Measurements from ENCODE around the gene LRRC56.

Gene LRRC56

GRCh38 chr11:536841-537621 lies at the start of gene LRRC56:
LRRC56 (plus strand) TSS chr11:537527; CDS start chr11:540685, 3,158 bp downstream.
- FAIRE-seq, result no peak

- FAIRE-seq, result no peak
Measured at GRCh38 chr11:487571-488021, 49.7 kb upstream of the LRRC56 start.

GRCh38 chr11:488062-488461 lies 49.3 kb upstream of the LRRC56 start:
- no peak for FAIRE-seq

GRCh38 chr11:488579-488978 lies 48.7 kb upstream of the LRRC56 start:
- no peak for FAIRE-seq

- no peak for FAIRE-seq
Measured at GRCh38 chr11:488992-489391, 48.3 kb upstream of the LRRC56 start.

- no peak for FAIRE-seq
Measured at GRCh38 chr11:489610-490185, 47.6 kb upstream of the LRRC56 start.

- no peak for FAIRE-seq
Measured at GRCh38 chr11:490186-490929, 47.0 kb upstream of the LRRC56 start.

GRCh38 chr11:490930-491260 lies 46.4 kb upstream of the LRRC56 start:
- FAIRE-seq, result no peak

GRCh38 chr11:491358-491757 lies 46.0 kb upstream of the LRRC56 start:
- no peak for FAIRE-seq

- FAIRE-seq, result no peak
Measured at GRCh38 chr11:492427-493226, 44.7 kb upstream of the LRRC56 start.

GRCh38 chr11:494761-495536 lies 42.4 kb upstream of the LRRC56 start:
- FAIRE-seq, result no peak

- FAIRE-seq, result no peak
Measured at GRCh38 chr11:495537-495931, 41.8 kb upstream of the LRRC56 start.

GRCh38 chr11:496834-497564 lies 40.3 kb upstream of the LRRC56 start:
- FAIRE-seq, result no peak

GRCh38 chr11:497565-498296 lies 39.6 kb upstream of the LRRC56 start:
- no peak for FAIRE-seq

GRCh38 chr11:498297-499181 lies 38.8 kb upstream of the LRRC56 start:
- no peak for FAIRE-seq

GRCh38 chr11:499201-500076 lies 37.9 kb upstream of the LRRC56 start:
- FAIRE-seq, result no peak

- no peak for FAIRE-seq
Measured at GRCh38 chr11:501001-501682, 36.2 kb upstream of the LRRC56 start.

- no peak for FAIRE-seq
Measured at GRCh38 chr11:501683-502287, 35.5 kb upstream of the LRRC56 start.
